Erythroblast (primary cell): ENCODE measurements around the gene PCBP2.

Experiments used
- GATA1 ChIP-seq: IDR thresholded peaks from 2 replicates; pipeline ENCODE4 v1.6.1; 2011; ENCODE audit warnings: low read depth, mild to moderate bottlenecking, control low read depth, low read length, moderate library complexity
- POLR2A ChIP-seq: IDR thresholded peaks from 2 replicates; pipeline ENCODE4 v1.6.1; 2011; ENCODE audit warnings: mild to moderate bottlenecking, low read length

DNA sequence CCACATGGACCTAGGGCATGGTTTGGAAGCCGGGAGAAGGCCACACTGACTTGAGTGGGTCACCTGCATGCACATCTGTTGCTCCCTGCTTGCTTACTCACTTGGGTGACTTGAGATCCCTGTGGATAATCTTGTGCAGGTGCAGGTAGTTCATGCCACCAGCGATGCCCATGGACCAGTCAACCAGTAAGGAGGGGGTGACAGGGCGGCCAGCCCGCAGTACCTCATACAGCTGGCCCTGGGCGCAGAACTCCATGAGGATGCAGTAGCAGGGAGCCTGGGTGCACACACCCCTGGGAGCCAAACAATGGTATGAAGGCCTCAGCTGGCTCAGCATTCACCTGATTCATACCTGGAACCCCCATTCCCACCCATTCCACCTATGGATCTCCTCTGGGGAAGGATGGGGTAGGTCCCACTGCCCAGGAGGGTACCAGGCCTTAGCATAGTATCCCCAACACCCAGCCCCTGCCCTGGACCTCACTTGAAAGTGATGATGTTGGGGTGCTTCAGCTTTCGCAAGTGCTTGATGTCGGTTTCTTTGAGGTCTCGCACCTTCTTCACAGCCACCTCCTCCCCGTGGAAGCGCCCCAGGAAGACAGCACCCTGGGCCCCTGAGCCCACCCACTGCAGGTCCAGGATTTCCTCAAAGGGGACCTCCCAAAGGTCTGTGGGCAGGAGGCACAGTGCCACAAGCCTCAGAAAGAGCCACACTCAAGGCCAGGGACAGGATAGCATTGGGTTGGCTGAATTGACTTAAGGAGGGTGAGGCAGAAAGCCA, 34.2 kb downstream of the PCBP2 start:
- TF ChIP-seq POLR2A (no peak), GATA1 (no peak)
